ENCODE measurements around the gene STARD5.

STARD5 gene

DNA sequence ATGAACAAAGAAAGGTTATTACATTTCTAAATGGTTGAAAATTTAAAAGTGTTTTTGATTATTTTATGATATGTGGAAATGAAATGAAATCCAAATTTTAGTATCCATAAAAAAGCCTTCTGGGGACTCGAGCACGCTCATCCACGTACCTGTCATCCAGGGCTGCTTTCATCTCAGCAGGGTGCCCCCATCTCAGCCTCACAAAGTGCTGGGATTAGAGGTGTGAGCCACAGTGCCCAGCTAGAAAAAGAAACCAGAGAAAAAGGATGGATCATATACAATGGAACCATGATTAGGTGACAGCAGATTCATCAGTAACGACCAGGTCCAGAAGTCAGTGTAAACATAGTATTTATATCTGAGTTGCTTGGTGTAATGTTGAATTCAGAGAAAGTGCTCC, 49.7 kb downstream of the STARD5 start:
- no peak for DNase-seq (ENCODE audit: low read depth)

DNA sequence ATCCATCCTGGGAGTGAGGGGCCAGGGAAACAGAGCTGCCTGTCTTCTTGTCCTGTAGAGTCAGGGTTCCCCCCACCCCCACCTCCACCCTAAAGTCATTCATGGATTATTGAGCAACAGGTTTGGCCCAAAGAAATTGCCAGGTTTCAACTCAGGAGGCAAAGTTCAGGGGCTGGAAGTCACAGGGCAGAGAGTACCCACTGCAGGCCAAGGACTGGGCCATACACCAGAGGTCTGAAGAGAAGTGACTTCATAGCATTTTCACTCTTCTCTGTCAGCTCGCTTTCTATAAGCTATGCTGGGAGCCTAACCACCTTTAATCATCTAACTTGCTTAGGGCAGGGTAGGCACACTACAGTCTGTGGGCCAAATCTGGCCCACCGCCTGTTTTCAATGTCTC, 50.1 kb downstream of the STARD5 start:
- no peak for DNase-seq (ENCODE audit: low read depth)

GRCh38 chr15:81273200-81273599, 50.7 kb downstream of the STARD5 start:
- DNase-seq (ENCODE audit: low read depth), result no peak

- no peak for DNase-seq (ENCODE audit: low read depth)
These were observed 51.9 kb downstream of the STARD5 start for GRCh38 chr15:81271761-81272644.

DNA sequence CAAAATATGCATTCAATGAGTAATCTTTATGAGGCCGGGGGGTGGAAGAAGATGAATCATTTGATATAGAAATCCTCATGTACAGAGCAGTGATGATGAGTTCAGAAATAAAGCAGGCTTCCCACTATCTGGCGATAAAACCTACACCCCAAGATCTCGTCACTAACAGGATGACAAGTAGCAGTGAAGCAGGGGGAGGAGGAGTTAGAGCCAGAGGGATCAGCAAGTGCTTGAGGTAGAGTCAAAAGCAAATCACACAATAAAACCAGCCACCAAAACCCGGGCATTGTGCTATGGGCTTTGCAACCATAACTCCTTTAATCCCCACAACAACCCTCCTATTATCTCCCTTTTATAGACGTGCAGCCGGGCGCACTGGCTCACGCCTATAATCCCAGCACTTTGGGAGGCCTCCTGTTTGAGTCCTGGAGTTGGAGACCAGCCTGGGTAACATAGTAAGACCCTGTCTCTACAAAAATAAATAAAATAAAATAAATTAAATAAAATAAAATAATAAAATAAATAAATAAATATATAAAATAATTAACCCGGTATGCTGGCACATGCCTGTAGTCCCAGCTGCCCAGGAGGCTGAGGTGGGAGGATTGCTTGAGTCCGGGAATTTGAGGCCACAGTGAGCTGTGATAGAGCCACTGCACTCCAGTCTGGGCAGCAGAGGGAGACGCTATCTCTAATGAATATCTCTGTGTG, 53.0 kb downstream of the STARD5 start:
- no peak for DNase-seq (ENCODE audit: low read depth)

GRCh38 chr15:81270188-81270587, 53.8 kb downstream of the STARD5 start:
- no peak for DNase-seq (ENCODE audit: low read depth)

DNA sequence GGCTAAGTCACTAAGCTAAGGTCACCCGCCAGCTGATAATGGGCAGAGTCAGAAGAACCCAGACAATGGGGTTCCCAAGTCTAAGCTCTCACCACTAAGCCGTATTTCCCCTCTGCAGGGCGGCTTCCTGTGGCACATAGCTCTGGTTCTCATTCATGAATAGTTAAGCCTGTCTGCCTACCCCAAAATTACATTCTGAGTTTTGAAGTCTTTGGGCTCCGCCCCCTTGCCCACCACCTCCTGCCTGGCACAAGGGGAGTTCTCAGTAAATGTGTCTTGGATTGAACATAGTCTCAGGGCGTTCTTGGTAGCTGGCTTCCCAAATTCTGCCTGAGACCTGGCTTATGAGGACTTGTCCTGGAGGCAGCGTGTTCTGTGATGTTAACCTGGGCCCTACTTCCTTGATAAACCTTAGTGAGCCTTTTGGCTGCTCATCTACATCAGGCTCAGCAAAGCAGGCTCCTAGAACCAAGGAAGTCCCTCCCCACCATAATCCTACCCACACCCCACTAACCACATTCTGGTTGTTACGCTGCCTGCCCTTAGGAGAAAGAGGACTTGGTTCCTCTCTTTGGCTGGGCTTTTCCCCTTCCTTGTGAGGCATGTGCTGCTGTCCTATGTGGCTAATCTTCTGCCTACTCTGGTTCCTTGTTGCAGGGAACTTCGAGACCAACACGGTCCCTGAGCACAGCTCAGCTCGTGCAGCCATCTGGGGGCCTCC, 54.9 kb downstream of the STARD5 start:
- no peak for DNase-seq (ENCODE audit: low read depth)

DNA sequence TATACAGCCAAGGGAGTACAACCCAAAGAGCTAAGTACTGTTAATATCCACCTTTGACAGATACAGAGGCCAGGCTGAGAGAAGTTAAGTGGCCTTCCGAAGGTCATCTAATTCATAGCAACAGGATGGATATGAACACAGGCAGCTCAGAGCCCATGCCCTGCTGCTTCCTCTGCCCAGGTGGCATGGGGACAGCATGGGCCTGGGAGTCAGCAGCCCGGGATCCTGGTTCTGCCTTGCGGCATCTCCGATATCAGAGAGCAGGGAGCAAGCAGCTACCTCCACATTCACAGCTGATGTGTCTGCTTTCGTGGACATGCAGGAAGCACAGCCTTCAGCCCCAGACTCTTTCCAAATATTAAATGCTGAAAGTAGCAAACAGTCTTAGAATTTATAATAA, 55.6 kb downstream of the STARD5 start:
- no peak for DNase-seq (ENCODE audit: low read depth)

DNA sequence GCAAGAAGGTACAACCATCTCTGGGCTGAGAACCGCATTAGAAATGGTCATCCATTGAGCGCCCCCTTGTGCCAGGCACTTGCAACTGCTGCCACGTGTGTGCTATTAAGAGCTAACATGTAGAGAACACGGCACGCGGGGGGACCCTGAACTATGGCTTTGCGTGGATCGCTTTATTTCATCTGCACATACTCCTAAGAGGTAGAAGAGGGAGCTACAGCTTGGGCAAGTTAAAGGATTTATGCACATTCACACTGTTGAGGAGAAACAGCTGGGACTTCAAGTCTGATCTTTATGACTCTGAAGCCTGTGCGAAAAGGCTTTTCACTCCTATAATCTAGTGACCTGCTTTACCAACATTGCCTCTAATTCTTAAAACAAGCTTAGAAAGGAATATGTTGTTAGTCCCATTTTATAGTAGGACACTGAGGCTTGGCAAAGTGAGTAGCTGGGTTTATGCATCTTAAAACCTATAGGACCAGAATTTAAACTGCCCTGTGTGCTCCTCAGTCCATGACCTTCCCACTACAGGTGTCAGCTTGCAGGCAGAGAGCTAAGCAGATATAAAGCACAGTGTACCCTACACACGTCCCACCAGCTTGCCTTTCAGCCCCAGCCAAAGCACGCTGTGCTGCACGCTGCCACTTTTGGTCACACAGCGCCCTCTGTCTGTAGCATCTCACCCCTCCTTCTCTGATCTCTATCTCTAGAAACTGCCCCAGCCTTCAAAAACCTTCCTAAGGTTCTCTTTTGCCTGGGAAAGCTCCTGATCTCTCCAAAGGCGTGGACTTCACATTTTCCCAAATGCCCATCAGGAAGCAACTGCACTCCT, 57.8 kb downstream of the STARD5 start:
- no peak for DNase-seq (ENCODE audit: low read depth)

- no peak for DNase-seq (ENCODE audit: low read depth)
These were observed 58.5 kb downstream of the STARD5 start for GRCh38 chr15:81265256-81265943.

GRCh38 chr15:81264072-81264857, 59.7 kb downstream of the STARD5 start:
- DNase-seq (ENCODE audit: low read depth), result no peak

- DNase-seq (ENCODE audit: low read depth), result no peak
These were observed 60.5 kb downstream of the STARD5 start for GRCh38 chr15:81263477-81263876.

GRCh38 chr15:81261172-81261811, 62.6 kb downstream of the STARD5 start:
- DNase-seq (ENCODE audit: low read depth), result no peak

GRCh38 chr15:81259760-81260298, 64.1 kb downstream of the STARD5 start:
- no peak for DNase-seq (ENCODE audit: low read depth)
